T-helper 1 cell (primary cell): Measurements from ENCODE around the gene KLHL28.

Experiments
- DNase-seq, 5 donors: peaks; one replicate each; pipeline ENCODE4 v3.0.0-alpha.2; 2012 to 2020

The KLHL28 gene

DNA sequence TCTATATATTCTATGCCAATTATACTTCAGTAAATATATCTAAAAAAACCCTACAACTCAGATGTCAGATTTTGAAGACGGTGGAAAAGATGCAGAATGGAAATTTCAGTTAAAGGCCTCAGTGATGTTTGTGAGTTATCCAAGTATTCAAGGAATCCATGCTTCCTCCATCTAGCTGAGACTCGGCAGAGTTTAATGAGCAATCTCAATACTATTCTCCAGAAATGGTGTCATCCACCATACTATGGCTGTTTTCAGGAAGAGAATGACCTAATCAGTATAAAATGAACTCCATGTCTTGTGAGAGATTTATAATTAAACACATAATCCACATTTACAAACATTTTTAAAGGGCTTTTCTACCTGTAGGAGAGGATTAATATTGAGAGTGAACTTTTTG, 66.0 kb downstream of the KLHL28 start:
- no peak for DNase-seq

DNA sequence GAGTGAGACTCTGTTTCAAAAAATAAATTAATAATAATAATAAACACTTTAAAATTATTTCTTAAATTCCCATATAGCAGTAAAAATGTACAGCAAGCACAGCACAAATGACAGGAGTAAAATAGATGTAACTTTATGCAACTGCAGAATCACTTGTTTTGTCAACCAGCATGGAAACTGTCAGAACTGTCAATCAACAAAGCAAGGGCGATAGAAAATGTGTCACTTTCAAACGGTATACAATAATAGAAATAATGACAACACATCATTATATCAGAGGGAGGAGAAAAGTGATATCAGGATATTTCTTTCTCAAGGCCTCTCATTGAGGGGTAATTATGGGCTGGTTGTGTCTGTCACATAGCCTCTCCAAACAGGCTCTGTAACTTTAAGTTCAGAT, 68.2 kb downstream of the KLHL28 start:
- no peak for DNase-seq

DNA sequence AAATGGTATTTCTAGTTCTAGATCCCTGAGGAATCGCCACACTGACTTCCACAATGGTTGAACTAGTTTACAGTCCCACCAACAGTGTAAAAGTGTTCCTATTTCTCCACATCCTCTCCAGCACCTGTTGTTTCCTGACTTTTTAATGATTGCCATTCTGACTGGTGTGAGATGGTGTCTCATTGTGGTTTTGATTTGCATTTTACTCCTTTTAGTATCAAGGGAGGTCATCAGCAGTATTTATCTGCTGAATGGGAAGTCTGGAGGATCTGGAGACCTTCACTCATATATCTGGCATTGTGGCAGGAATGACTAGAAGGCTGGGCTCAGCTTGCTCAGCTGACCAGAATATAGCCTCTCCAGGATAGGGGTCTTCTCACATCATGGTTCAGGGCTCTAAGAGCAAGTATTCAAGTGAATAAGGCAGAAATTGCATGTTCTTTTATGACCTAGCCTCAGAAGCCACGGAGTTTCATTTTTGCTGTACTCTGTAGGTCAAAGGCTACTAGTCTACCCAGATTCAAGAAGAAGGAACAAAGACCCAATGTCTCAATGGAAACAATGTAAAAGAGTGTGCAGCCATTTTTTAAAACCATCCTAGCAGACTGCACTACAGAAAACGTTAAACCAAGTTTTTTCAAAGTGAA, 69.9 kb downstream of the KLHL28 start:
- DNase-seq, result peak in 1 of 5 donors; percentile 54

DNA sequence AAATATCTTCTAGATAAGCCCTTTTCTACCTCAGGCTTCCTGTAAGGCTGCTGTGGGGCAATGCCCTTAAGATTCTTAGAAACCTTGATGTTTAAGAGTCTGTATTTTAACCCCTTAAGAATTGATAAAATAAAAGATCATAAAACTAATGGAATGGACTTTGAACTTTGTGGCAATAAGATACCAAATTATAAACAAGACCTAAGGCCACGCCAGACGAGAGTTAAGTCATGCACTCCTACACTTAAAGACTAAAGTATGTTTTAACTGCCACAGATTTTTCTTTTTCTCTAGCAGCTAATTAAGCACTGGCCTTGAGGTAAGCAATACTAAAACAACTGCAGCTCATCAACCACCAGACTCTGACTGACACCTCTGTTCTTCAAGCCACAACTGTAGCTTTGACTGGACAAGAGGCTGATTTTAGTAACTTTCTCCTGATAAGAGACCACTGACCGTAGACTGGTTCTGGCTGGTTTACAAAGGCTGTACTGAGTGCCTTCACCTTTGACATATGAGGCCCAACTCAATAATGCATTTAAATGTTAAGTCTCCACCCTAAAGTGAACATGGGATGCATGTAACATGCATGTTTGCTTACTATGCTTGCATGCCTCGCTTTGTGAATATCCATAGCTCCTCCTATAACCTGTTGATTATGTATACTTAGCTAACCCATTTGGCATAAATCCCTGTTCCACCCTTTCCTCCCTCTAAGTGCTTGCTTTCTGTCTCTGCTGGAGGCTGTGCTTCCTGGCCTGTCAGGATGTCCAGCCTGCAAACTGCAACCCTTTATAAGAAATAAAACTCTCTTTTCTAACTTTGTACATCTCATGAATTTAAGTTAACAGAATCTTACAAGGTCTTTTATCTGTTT, 71.9 kb downstream of the KLHL28 start:
- DNase-seq, result no peak

DNA sequence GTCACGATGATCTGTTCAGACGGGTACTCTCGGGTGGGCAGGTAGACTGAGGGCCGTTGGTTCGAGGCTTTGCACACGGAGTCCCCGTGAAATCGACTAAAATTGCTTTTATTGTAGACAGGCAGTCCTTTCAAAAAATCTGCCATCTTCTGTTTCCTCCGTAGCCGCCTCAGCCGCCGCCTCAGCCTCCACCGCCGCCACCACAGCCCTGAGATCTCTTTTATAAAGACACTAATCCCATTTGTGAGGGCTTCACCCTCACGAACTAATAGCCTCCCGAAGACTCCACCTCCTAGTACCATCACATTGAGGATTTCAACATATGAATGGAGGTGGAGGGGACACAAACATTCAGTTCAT, 74.2 kb downstream of the KLHL28 start:
- DNase-seq, result no peak

DNA sequence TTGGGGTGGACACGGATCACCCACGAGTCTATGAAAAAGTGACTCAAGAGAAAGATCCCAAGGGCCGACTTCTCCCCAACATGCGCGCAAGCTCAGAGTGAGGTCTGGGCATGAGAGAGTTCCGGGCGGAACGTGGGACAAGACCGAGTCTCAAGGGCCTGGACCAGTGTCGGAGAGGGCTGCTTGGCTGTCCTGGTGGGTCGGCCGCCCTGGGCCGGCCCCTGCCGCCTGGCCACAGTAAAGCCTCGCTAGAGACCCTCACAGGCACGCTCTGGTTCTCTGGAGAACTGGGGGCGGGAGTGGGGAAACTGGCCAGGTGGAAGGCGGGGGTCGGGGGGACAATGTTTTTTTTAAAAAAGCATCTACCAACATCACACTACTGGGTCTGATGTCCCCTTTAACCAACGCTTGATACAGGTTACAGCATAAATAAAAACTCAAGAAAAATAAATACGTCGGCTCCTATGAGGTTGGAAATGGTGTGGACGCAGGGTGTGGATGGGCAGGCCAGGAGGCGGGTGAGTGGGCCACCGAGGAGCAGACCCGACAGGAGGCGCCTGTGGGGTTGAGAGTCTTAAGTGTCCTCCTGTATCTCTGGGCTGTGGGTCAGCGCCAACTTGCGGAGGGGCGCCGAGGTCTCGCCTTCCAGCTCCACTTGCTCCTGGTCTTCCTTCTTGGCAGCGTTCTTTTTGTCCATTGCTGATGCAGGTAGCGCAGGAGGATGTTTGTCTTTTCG, 74.7 kb downstream of the KLHL28 start:
- DNase-seq, result no peak

DNA sequence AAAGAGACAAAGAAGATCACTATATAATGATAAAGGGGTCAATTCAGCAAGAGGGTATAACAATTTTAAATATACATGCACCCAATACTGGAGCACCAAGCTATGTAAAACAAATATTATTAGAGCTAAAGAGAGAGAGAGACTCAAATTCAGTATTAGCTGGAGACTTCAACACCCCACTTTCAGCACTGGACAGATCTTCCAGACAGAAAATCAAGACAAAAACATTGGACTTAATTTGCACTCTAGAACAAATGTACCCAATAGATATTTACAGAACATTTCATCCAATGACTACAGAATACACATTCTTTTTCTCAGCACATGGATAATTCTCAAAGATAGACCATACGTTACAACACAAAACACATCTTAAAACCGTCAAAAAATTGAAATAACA, 81.0 kb downstream of the KLHL28 start:
- DNase-seq, result no peak
